HepG2 (cell line): ENCODE measurements around the gene HAGH. TPM values are rescaled to one million over a fixed set of nuclear protein-coding genes. Genes with fewer than 3 reads are reported as not detected.

Experiments used
- ATAC-seq: fragments of 200-7000 bp; cut with Tn5 transposase; 3 replicates; pipeline ENCODE4 v1.9.1; 2020; ENCODE audit warnings: mild to moderate bottlenecking, moderate library complexity
- BruUV-seq: library from RNA; stranded (reverse); fragments of 400-500 nt; replicated peaks from 2 replicates; lab custom pipeline; 2021; lab: Mats Ljungman, UMichigan
- CTCF ChIA-PET: fragments of 300-600 bp; formaldehyde crosslinking; extraction: SDS; loops from one replicate; lab custom pipeline; 2021; ENCODE audit warnings: low total read pairs, inconsistent platforms, low intra/inter-chr PET ratio; lab: Yijun Ruan, JAX
- POLR2A ChIA-PET: fragments of 350-600 bp; sonication (Branson Sonifier 250); formaldehyde crosslinking; loops from one replicate; lab custom pipeline; 2020; ENCODE audit warnings: antibody characterized with exemption, inconsistent platforms; lab: Yijun Ruan, JAX
- DNase-seq: peaks from one replicate; pipeline ENCODE4 v3.0.0-alpha.2; 2015; ENCODE audit warnings: low spot score
- FAIRE-seq: peaks from 3 replicates; lab custom pipeline; 2011; peaks lifted over from hg19 to GRCh38; lab: Jason Lieb, UNC
- H2AFZ ChIP-seq: one replicate; pipeline ENCODE4 v1.6.1; 2011; ENCODE audit warnings: low read length, inconsistent platforms
- H3K27ac ChIP-seq: fragments of 300-600 bp; 3 replicates; pipeline ENCODE4 v1.8.0; 2011; ENCODE audit warnings: mixed run types, mild to moderate bottlenecking, mixed read lengths, low read length, inconsistent platforms; ENCODE audit not compliant: insufficient read depth; ENCODE audit errors: extremely low read length
- H3K27me3 ChIP-seq, 2 experiments: fragments of 200-600 bp in 1 of 2; 2 replicates in 1 of 2; 3 replicates in 1 of 2; pipeline versions ENCODE4 v1.6.0 to v1.8.0; 2011; ENCODE audit warnings: low read length in 2 of 2, mild to moderate bottlenecking in 2 of 2, moderate library complexity in 2 of 2, inconsistent platforms in 1 of 2; ENCODE audit not compliant: insufficient read depth in 2 of 2, control insufficient read depth in 1 of 2
- H3K36me3 ChIP-seq, 2 experiments: fragments of 200-600 bp in 1 of 2; replicated peaks in 1 of 2; 2 replicates in 1 of 2; 3 replicates in 1 of 2; pipeline versions ENCODE4 v1.5.1 to v1.8.0; 2011; ENCODE audit warnings: low read length in 2 of 2, inconsistent platforms in 1 of 2; ENCODE audit not compliant: insufficient read depth in 2 of 2, control insufficient read depth in 1 of 2
- H3K4me1 ChIP-seq: 2 replicates; pipeline ENCODE4 v1.5.1; 2012; ENCODE audit warnings: low read length, inconsistent platforms; ENCODE audit not compliant: insufficient read depth
- H3K4me2 ChIP-seq: 2 replicates; pipeline ENCODE4 v1.6.0; 2011; ENCODE audit warnings: low read depth, low read length, inconsistent platforms
- H3K4me3 ChIP-seq, 3 experiments: fragments of 200-600 bp in 1 of 3; sonication (generic), shearing (Covaris generic) in 1 of 3; replicated peaks in 1 of 3; 2 replicates each; pipeline ENCODE4 v1.5.1; 2011 to 2016; ENCODE audit warnings: low read length in 3 of 3, inconsistent platforms in 2 of 3, low read depth in 2 of 3, mild to moderate bottlenecking in 2 of 3, control low read depth in 1 of 3, mixed read lengths in 1 of 3; ENCODE audit not compliant: insufficient read depth in 1 of 3
- H3K79me2 ChIP-seq: one replicate; pipeline ENCODE4 v1.6.1; 2011; ENCODE audit warnings: low read length, inconsistent platforms; ENCODE audit not compliant: insufficient read depth
- H3K9ac ChIP-seq: 2 replicates; pipeline ENCODE4 v1.6.0; 2011; ENCODE audit warnings: mild to moderate bottlenecking, low read depth, low read length, inconsistent platforms; ENCODE audit not compliant: insufficient read depth
- H3K9me3 ChIP-seq: 2 replicates; pipeline ENCODE4 v1.5.1; 2012; ENCODE audit warnings: mild to moderate bottlenecking, low read length
- H4K20me1 ChIP-seq: 2 replicates; pipeline ENCODE4 v1.6.0; 2011; ENCODE audit warnings: inconsistent platforms, mild to moderate bottlenecking, low read length, moderate library complexity; ENCODE audit not compliant: insufficient read depth
- ATF1 ChIP-seq: IDR thresholded peaks from 2 replicates; pipeline ENCODE4 v1.6.1; 2016; ENCODE audit warnings: mild to moderate bottlenecking, control low read depth
- DPF2 ChIP-seq: sonication (generic); formaldehyde crosslinking; IDR thresholded peaks from 2 replicates; pipeline ENCODE4 v1.4.0; 2020; ENCODE audit warnings: mild to moderate bottlenecking, low read depth, missing genetic modification reagents, borderline replicate concordance
- FOXA1 ChIP-seq, 2 experiments: fragments of 450-650 bp in 1 of 2; sonication (generic) in 1 of 2; formaldehyde crosslinking in 1 of 2; IDR thresholded peaks; 2 replicates each; pipeline versions ENCODE4 v1.4.0 to v1.6.1; 2016 to 2020; ENCODE audit warnings: missing genetic modification reagents in 1 of 2
- GABPB1 ChIP-seq: IDR thresholded peaks from 2 replicates; pipeline ENCODE4 v1.6.1; 2016; ENCODE audit warnings: mild to moderate bottlenecking, missing genetic modification reagents, moderate library complexity, missing compliant biosample characterization
- GTF2F1 ChIP-seq: fragments of 150-350 bp; IDR thresholded peaks from 2 replicates; pipeline ENCODE4 v1.6.1; 2014; ENCODE audit warnings: low read length
- MIER3 ChIP-seq: IDR thresholded peaks from 2 replicates; pipeline ENCODE4 v1.6.1; 2016; ENCODE audit warnings: missing compliant biosample characterization, borderline replicate concordance
- MXD3 ChIP-seq: IDR thresholded peaks from 2 replicates; pipeline ENCODE4 v1.6.1; 2016; ENCODE audit warnings: mild to moderate bottlenecking, missing biosample characterization, missing genetic modification reagents
- NCOA2 ChIP-seq: sonication (generic); formaldehyde crosslinking; IDR thresholded peaks from 2 replicates; pipeline ENCODE4 v1.8.0; 2022; ENCODE audit warnings: inconsistent platforms
- PAXIP1 ChIP-seq: sonication (generic); formaldehyde crosslinking; conservative IDR thresholded peaks from 2 replicates; pipeline ENCODE4 v1.4.0; 2020; ENCODE audit warnings: mild to moderate bottlenecking, missing genetic modification reagents, moderate library complexity
- SRY ChIP-seq: sonication (generic); formaldehyde crosslinking; IDR thresholded peaks from 2 replicates; pipeline ENCODE4 v1.8.0; 2022; ENCODE audit warnings: mild to moderate bottlenecking, missing genetic modification reagents
- ZNF333 ChIP-seq: sonication (generic); formaldehyde crosslinking; IDR thresholded peaks from 2 replicates; pipeline ENCODE4 v1.4.0; 2020; ENCODE audit warnings: mild to moderate bottlenecking, missing genetic modification reagents, borderline replicate concordance
- ZNF335 ChIP-seq: sonication (generic); formaldehyde crosslinking; IDR thresholded peaks from 2 replicates; pipeline ENCODE4 v1.4.0; 2020; ENCODE audit warnings: missing genetic modification reagents
- WGBS: methylation state at CpG from one replicate; pipeline ENCODE4 v1.1.6; 2017; ENCODE audit warnings: low lambda C conversion rate; 5-methylcytosine and 5-hydroxymethylcytosine counted together
- in situ Hi-C: cut with HindIII; loops from 2 replicates; pipeline ENCODE4 v1.10.0; 2017; ENCODE audit warnings: low pct_unique_long_range_greater_than_20kb; ENCODE audit not compliant: extremely low pct_ligation_motif_present
- intact Hi-C: fragments of 100-400 bp; cut with micrococcal nuclease; formaldehyde crosslinking; loops from one replicate; pipeline ENCODE4 v1.10.0; 2022; ENCODE audit not compliant: unreplicated experiment
- polyA plus RNA-seq, 8 experiments: library from polyadenylated mRNA; depleted of rRNA in 3 of 8; stranded (reverse) in 7 of 8; unstranded in 1 of 8; fragments of >200 nt; fragmentation: Illumina TruSeq in 4 of 8; extraction: Trizol in 4 of 8; gene quantifications; 2 replicates each; pipeline versions ENCODE4 v1.2.1 to v1.2.3, GENCODE V29; 2011 to 2016; ENCODE audit warnings: low read depth in 4 of 8, missing spikeins in 1 of 8, mixed read lengths in 1 of 8; ENCODE audit not compliant: insufficient read depth in 1 of 8
- total RNA-seq, 5 experiments: library from RNA; depleted of rRNA; stranded (reverse); fragments of >200 nt; fragmentation: Illumina TruSeq; extraction: Trizol; gene quantifications; 2 replicates each; pipeline ENCODE4 v1.2.3, GENCODE V29; 2016; ENCODE audit warnings: low read depth in 1 of 5
- TF ChIP-seq, protein P1 (sequence below): IDR thresholded peaks from 2 replicates; pipeline ENCODE4 v1.6.1; 2016; ENCODE audit warnings: missing genetic modification reagents, missing compliant biosample characterization
- TF ChIP-seq, protein P2 (sequence below): sonication (generic); formaldehyde crosslinking; IDR thresholded peaks from 2 replicates; pipeline ENCODE4 v1.5.0; 2020; ENCODE audit warnings: mild to moderate bottlenecking, missing genetic modification reagents, borderline replicate concordance

The HAGH gene
- total and polyA plus RNA-seq, 2 of the 13 experiments (the other 11 are each of a cell fraction or from before 2014, with no cell fraction given) = 70.4 to 95.4 TPM

GRCh38 chr16:1794221-1794871, 32.3 kb downstream of the HAGH start:
- peak overlapping the region; percentile 65 for H3K27ac ChIP-seq
- CTCF ChIA-PET = interaction anchor here (1.7 kb wide), 1 partner anchor 18 kb away, joined by 4 read pairs; no protein-coding TSS in a partner anchor
- peak; percentile 85 for DNase-seq
- TF ChIP-seq FOXA1 (IDR thresholded peaks at IDR 0.05) (no peak), FOXA1 (CRISPR knock-in tag; IDR thresholded peaks at IDR 0.05) (peak; percentile 85), PAXIP1 (peak; percentile 84), ZNF335 (0 out of 2 replicates have a peak, but pooled peaks have one; percentile 18), MXD3 (CRISPR knock-in tag) (peak; percentile 29; the same call in 1 of the 2 replicates), NCOA2 (CRISPR knock-in tag) (peak; percentile 63), GTF2F1 (no peak), DPF2 (CRISPR knock-in tag) (peak; percentile 58; the same call in 1 of the 2 replicates), MIER3 (CRISPR knock-in tag) (peak; percentile 70; the same call in 1 of the 2 replicates), GABPB1 (CRISPR knock-in tag) (peak; percentile 45; the same call in 1 of the 2 replicates), ZNF333 (CRISPR knock-in tag) (0 out of 2 replicates have a peak, but pooled peaks have one; percentile 82), ATF1 (CRISPR knock-in tag) (no peak), SRY (0 out of 2 replicates have a peak, but pooled peaks have one; percentile 16)
- TF ChIP-seq, protein P1, sequence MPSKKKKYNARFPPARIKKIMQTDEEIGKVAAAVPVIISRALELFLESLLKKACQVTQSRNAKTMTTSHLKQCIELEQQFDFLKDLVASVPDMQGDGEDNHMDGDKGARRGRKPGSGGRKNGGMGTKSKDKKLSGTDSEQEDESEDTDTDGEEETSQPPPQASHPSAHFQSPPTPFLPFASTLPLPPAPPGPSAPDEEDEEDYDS (CRISPR knock-in tag) = peak; percentile 30; the same call in 1 of the 2 replicates
- TF ChIP-seq, protein P2, sequence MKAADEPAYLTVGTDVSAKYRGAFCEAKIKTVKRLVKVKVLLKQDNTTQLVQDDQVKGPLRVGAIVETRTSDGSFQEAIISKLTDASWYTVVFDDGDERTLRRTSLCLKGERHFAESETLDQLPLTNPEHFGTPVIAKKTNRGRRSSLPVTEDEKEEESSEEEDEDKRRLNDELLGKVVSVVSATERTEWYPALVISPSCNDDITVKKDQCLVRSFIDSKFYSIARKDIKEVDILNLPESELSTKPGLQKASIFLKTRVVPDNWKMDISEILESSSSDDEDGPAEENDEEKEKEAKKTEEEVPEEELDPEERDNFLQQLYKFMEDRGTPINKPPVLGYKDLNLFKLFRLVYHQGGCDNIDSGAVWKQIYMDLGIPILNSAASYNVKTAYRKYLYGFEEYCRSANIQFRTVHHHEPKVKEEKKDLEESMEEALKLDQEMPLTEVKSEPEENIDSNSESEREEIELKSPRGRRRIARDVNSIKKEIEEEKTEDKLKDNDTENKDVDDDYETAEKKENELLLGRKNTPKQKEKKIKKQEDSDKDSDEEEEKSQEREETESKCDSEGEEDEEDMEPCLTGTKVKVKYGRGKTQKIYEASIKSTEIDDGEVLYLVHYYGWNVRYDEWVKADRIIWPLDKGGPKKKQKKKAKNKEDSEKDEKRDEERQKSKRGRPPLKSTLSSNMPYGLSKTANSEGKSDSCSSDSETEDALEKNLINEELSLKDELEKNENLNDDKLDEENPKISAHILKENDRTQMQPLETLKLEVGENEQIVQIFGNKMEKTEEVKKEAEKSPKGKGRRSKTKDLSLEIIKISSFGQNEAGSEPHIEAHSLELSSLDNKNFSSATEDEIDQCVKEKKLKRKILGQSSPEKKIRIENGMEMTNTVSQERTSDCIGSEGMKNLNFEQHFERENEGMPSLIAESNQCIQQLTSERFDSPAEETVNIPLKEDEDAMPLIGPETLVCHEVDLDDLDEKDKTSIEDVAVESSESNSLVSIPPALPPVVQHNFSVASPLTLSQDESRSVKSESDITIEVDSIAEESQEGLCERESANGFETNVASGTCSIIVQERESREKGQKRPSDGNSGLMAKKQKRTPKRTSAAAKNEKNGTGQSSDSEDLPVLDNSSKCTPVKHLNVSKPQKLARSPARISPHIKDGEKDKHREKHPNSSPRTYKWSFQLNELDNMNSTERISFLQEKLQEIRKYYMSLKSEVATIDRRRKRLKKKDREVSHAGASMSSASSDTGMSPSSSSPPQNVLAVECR = peak; percentile 80; the same call in 1 of the 2 replicates

More at GRCh38 chr16:1794221-1794871, 32.3 kb downstream of the HAGH start:
- WGBS = 0% methylated on average over 3 of the region's 18 CpGs
- H2AFZ ChIP-seq = no peak overlapping the region
- POLR2A ChIA-PET = interaction anchor here (0.5 to 5.5 kb wide), 12 partner anchors 11 to 361 kb away, joined by 3 to 57 read pairs (median 3); partner anchors contain the start of genes EME2, FAHD1, HAGH and MRPS34
- H3K9me3 ChIP-seq = peaks cover 21% of the 10 kb centered on the region
- no peaks in the 10 kb centered on the region for H3K36me3 ChIP-seq
- ATAC-seq = peak; percentile 91
- FAIRE-seq = peak; percentile 48
- H3K4me1 ChIP-seq = peaks cover 25% of the 10 kb centered on the region
- H3K4me2 ChIP-seq = peak overlapping the region; percentile 92
- in situ Hi-C loops = no loop called here
- H3K27me3 ChIP-seq = no peaks in the 10 kb centered on the region
- H4K20me1 ChIP-seq = no peaks in the 10 kb centered on the region
- H3K9ac ChIP-seq = peak overlapping the region; percentile 73
- intact Hi-C loops = loop anchor here (1.0 kb wide), 1 partner anchor 18 kb away; no protein-coding TSS in a partner anchor
- no TSS peak for BruUV-seq
- H3K79me2 ChIP-seq = no peaks in the 10 kb centered on the region
- H3K4me3 ChIP-seq = peak overlapping the region; percentile 53 to 75 (median 59)
